Calu3 (cell line): Measurements from ENCODE around the gene CACNA1H. TPM values are rescaled to one million over a fixed set of nuclear protein-coding genes. Genes with fewer than 3 reads are reported as not detected.

ENCODE experiments used
- BruUV-seq: library from RNA; stranded (reverse); fragments of 400-500 nt; replicated peaks from 2 replicates; lab custom pipeline; 2021; lab: Mats Ljungman, UMichigan
- CTCF ChIA-PET: fragments of 300-600 bp; sonication (Branson Sonifier 250); formaldehyde crosslinking; loops from one replicate; lab custom pipeline; 2022; ENCODE audit warnings: antibody characterized with exemption; lab: Charles Lee
- DNase-seq: peaks from one replicate; pipeline ENCODE4 v3.0.0; 2022
- H3K27ac Mint-ChIP-seq: one replicate; pipeline ENCODE4 v1.8.0; 2022; ENCODE audit warnings: mixed read lengths; ENCODE audit not compliant: unreplicated experiment
- H3K27me3 Mint-ChIP-seq: one replicate; pipeline ENCODE4 v1.8.0; 2022; ENCODE audit warnings: mixed read lengths; ENCODE audit not compliant: unreplicated experiment
- H3K36me3 Mint-ChIP-seq: one replicate; pipeline ENCODE4 v1.8.0; 2022; ENCODE audit warnings: mild to moderate bottlenecking, moderate library complexity, mixed read lengths; ENCODE audit not compliant: insufficient read depth, unreplicated experiment
- H3K4me1 Mint-ChIP-seq: one replicate; pipeline ENCODE4 v1.8.0; 2022; ENCODE audit warnings: mild to moderate bottlenecking, low read depth, mixed read lengths; ENCODE audit not compliant: unreplicated experiment
- H3K4me3 Mint-ChIP-seq: one replicate; pipeline ENCODE4 v1.8.0; 2022; ENCODE audit warnings: mild to moderate bottlenecking, low read depth, moderate library complexity, mixed read lengths; ENCODE audit not compliant: unreplicated experiment
- H3K9me3 Mint-ChIP-seq: one replicate; pipeline ENCODE4 v1.8.0; 2022; ENCODE audit warnings: low read depth, mixed read lengths; ENCODE audit not compliant: unreplicated experiment
- CTCF ChIP-seq: fragments of 200-600 bp; IDR thresholded peaks from one replicate; pipeline ENCODE4 v1.8.0; 2022; ENCODE audit warnings: antibody characterized with exemption; ENCODE audit not compliant: unreplicated experiment
- intact Hi-C: fragments of 100-400 bp; cut with micrococcal nuclease; formaldehyde crosslinking; loops from one replicate; pipeline ENCODE4 v1.10.0; 2022; ENCODE audit not compliant: unreplicated experiment
- total RNA-seq: library from RNA; stranded (reverse); gene quantifications from 2 replicates; pipeline ENCODE4 v1.2.3, GENCODE V29; 2022

Gene CACNA1H
- total RNA-seq, 1 experiment from 2014 or later: not detected

GRCh38 chr16:1199347-1200013 lies 46.6 kb downstream of the CACNA1H start:
- Mint-ChIP-seq H3K27ac (peak overlapping the region; percentile 3), H3K4me3 (no peak overlapping the region), H3K36me3 (no peaks in the 10 kb centered on the region), H3K9me3 (no peaks in the 10 kb centered on the region), H3K27me3 (peaks cover 82% of the 10 kb centered on the region), H3K4me1 (no peaks in the 10 kb centered on the region)
- CTCF ChIA-PET: no interaction called here
- no peak for DNase-seq
- no peak for TF ChIP-seq CTCF
- intact Hi-C loops: no loop called here
- BruUV-seq: no TSS peak

DNA sequence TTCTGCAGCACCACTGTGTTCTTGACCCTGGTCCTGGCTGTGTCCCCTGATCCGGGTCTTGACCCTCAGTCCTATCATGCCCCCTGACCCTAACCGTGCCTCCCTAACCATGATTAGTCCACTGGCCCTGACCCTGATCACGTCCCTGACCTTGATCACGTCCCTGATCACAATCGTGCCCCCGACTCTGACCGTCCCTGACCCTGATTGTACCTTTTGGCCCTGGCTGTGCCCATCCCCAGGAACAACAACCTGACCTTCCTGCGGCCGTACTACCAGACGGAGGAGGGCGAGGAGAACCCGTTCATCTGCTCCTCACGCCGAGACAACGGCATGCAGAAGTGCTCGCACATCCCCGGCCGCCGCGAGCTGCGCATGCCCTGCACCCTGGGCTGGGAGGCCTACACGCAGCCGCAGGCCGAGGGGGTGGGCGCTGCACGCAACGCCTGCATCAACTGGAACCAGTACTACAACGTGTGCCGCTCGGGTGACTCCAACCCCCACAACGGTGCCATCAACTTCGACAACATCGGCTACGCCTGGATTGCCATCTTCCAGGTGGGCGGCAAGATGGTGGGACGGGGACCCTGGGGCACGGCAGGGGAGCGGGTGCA lies 47.2 kb downstream of the CACNA1H start:
- no peak for DNase-seq
- intact Hi-C loops: no loop called here
- Mint-ChIP-seq H3K4me1 (no peaks in the 10 kb centered on the region), H3K27ac (peak overlapping the region; percentile 3), H3K4me3 (no peak overlapping the region), H3K9me3 (no peaks in the 10 kb centered on the region), H3K36me3 (no peaks in the 10 kb centered on the region), H3K27me3 (peaks cover 88% of the 10 kb centered on the region)
- BruUV-seq: no TSS peak
- no peak for TF ChIP-seq CTCF
- CTCF ChIA-PET: no interaction called here

DNA sequence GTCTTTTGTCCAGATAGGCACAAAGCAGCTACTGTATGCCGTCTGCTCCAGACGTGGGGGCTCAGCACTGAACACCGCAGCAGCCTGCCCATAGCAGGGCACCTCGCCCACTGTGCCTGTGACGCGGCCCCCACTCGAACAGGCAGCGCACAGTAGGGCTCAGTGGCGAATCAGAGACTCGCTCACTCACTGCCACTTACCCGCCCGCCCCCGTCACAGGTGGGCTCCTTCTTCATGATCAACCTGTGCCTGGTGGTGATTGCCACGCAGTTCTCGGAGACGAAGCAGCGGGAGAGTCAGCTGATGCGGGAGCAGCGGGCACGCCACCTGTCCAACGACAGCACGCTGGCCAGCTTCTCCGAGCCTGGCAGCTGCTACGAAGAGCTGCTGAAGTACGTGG lies 48.5 kb downstream of the CACNA1H start:
- TF ChIP-seq CTCF: no peak
- H3K9me3 Mint-ChIP-seq: no peaks in the 10 kb centered on the region
- no TSS peak for BruUV-seq
- H3K27ac Mint-ChIP-seq: no peak overlapping the region
- H3K36me3 Mint-ChIP-seq: no peaks in the 10 kb centered on the region
- intact Hi-C loops: no loop called here
- CTCF ChIA-PET: no interaction called here
- DNase-seq: no peak
- peaks cover 88% of the 10 kb centered on the region for H3K27me3 Mint-ChIP-seq
- no peaks in the 10 kb centered on the region for H3K4me1 Mint-ChIP-seq
- H3K4me3 Mint-ChIP-seq: no peak overlapping the region

DNA sequence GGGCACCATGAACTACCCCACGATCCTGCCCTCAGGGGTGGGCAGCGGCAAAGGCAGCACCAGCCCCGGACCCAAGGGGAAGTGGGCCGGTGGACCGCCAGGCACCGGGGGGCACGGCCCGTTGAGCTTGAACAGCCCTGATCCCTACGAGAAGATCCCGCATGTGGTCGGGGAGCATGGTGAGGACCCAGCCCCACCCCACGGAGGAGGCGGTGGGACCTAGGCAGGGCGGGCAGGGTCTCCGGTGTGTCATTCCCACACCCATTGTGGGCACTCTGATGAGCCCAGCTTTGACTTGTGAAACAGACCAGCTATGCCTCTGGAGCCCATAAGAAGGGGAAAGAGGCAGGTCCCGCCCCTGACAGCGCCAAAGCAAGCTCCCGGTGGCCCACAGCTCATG lies 49.4 kb downstream of the CACNA1H start:
- H3K4me1 Mint-ChIP-seq: no peaks in the 10 kb centered on the region
- no peak for DNase-seq
- no peak for TF ChIP-seq CTCF
- no peaks in the 10 kb centered on the region for H3K9me3 Mint-ChIP-seq
- H3K27ac Mint-ChIP-seq: no peak overlapping the region
- H3K27me3 Mint-ChIP-seq: peaks cover 88% of the 10 kb centered on the region
- no peaks in the 10 kb centered on the region for H3K36me3 Mint-ChIP-seq
- CTCF ChIA-PET: interaction anchor here (0.6 kb wide), 1 partner anchor 429 kb away, joined by 4 read pairs; no protein-coding TSS in a partner anchor
- BruUV-seq: no TSS peak
- no peak overlapping the region for H3K4me3 Mint-ChIP-seq
- intact Hi-C loops: no loop called here
